Measurements from ENCODE around the gene MBIP. TPM values are rescaled to one million over a fixed set of nuclear protein-coding genes. Genes with fewer than 3 reads are reported as not detected.

MBIP gene
- total and polyA plus RNA-seq, 9 donors: 18.4 to 35.2 (median 25.3) TPM

- Histone ChIP-seq H3K4me1 (ENCODE audit: insufficient read depth) (no peaks in the 10 kb centered on the region), H3K27me3 (no peaks in the 10 kb centered on the region), H3K9me3 (no peaks in the 10 kb centered on the region), H3K27ac (no peak overlapping the region), H3K4me3 (no peak overlapping the region), H3K36me3 (no peaks in the 10 kb centered on the region)
- DNase-seq: no peak
- TF ChIP-seq POLR2A (IDR thresholded peaks at IDR 0.05) (no peak), CTCF (IDR thresholded peaks at IDR 0.05) (no peak), EP300 (IDR thresholded peaks at IDR 0.05) (no peak)
- WGBS, 3 donors: 60 to 82% (median 64%) methylated on average over 2 of the region's 2 CpGs
- intact Hi-C loops (cut with DNase I): no loop called here
Observed at GRCh38 chr14:36260970-36261640, 59.3 kb downstream of the MBIP start.

- H3K4me3 ChIP-seq: no peak overlapping the region
- H3K27me3 ChIP-seq: no peaks in the 10 kb centered on the region
- TF ChIP-seq POLR2A (IDR thresholded peaks at IDR 0.05) (no peak), CTCF (IDR thresholded peaks at IDR 0.05) (no peak), EP300 (IDR thresholded peaks at IDR 0.05) (no peak)
- no peak for DNase-seq
- H3K36me3 ChIP-seq: no peaks in the 10 kb centered on the region
- H3K27ac ChIP-seq: no peak overlapping the region
- WGBS, 3 donors: 53 to 64% (median 55%) methylated on average over 3 of the region's 3 CpGs
- H3K9me3 ChIP-seq: no peaks in the 10 kb centered on the region
- no peaks in the 10 kb centered on the region for H3K4me1 ChIP-seq (ENCODE audit: insufficient read depth)
- intact Hi-C loops (cut with DNase I): no loop called here
Observed at GRCh38 chr14:36258241-36258640, 62.2 kb downstream of the MBIP start.

- WGBS, 3 donors: 46 to 54% (median 47%) methylated on average over 7 of the region's 7 CpGs
- no peaks in the 10 kb centered on the region for H3K36me3 ChIP-seq
- no peaks in the 10 kb centered on the region for H3K27me3 ChIP-seq
- H3K4me3 ChIP-seq: no peak overlapping the region
- TF ChIP-seq POLR2A (IDR thresholded peaks at IDR 0.05) (no peak), CTCF (IDR thresholded peaks at IDR 0.05) (no peak), EP300 (IDR thresholded peaks at IDR 0.05) (no peak)
- no peaks in the 10 kb centered on the region for H3K9me3 ChIP-seq
- no peak for DNase-seq
- no peak overlapping the region for H3K27ac ChIP-seq
- intact Hi-C loops (cut with DNase I): no loop called here
- H3K4me1 ChIP-seq (ENCODE audit: insufficient read depth): no peaks in the 10 kb centered on the region
Observed at GRCh38 chr14:36256126-36256801, 64.2 kb downstream of the MBIP start.

- no peaks in the 10 kb centered on the region for H3K4me1 ChIP-seq (ENCODE audit: insufficient read depth)
- H3K27ac ChIP-seq: no peak overlapping the region
- no peaks in the 10 kb centered on the region for H3K36me3 ChIP-seq
- no peak for TF ChIP-seq CTCF (IDR thresholded peaks at IDR 0.05)
- no peak for TF ChIP-seq POLR2A (IDR thresholded peaks at IDR 0.05)
- no peak for TF ChIP-seq EP300 (IDR thresholded peaks at IDR 0.05)
- DNase-seq: no peak
- intact Hi-C loops (cut with DNase I): no loop called here
- no peaks in the 10 kb centered on the region for H3K27me3 ChIP-seq
- WGBS, 3 donors: 57 to 76% (median 62%) methylated on average over 8 of the region's 8 CpGs
- no peaks in the 10 kb centered on the region for H3K9me3 ChIP-seq
- no peak overlapping the region for H3K4me3 ChIP-seq
Observed at GRCh38 chr14:36254020-36254624, 66.3 kb downstream of the MBIP start.

Other genes starting within 250 kb of the MBIP start
- not detected for gene PTCSC3, start 143.9 kb downstream of the MBIP start, total RNA-seq
- not detected for gene PTCSC3, start 143.9 kb downstream of the MBIP start, polyA plus RNA-seq
- under 1 TPM in 1 of 7 donors, not detected in 6; 0.18 TPM for gene NKX2-1, start 199.6 kb upstream of the MBIP start, total RNA-seq
- not detected for gene NKX2-1, start 199.6 kb upstream of the MBIP start, polyA plus RNA-seq

Data from ovary (tissue), 9 donors.